Lower lobe of right lung (tissue), 2 donors: ENCODE results near the gene DHPS. TPM values are rescaled to one million over a fixed set of nuclear protein-coding genes. Genes with fewer than 3 reads are reported as not detected.
A peak's percentile ranks its signal among the peaks of the same experiment; 100 is the strongest.

Source experiments
- ATAC-seq, 2 donors: fragments of 200-7000 bp; cut with Tn5 transposase; one replicate each; pipeline ENCODE4 v1.9.1; 2020 to 2022; ENCODE audit warnings: mild to moderate bottlenecking in 2 of 2, moderate library complexity in 2 of 2
- DNase-seq: peaks from one replicate; pipeline ENCODE4 v3.0.0-alpha.2; 2020
- H3K27ac ChIP-seq: fragments of 200-600 bp; one replicate; pipeline ENCODE4 v1.8.0; 2022
- H3K27me3 ChIP-seq: fragments of 200-600 bp; one replicate; pipeline ENCODE4 v1.8.0; 2022; ENCODE audit warnings: low read depth
- H3K36me3 ChIP-seq: fragments of 200-600 bp; one replicate; pipeline ENCODE4 v1.8.0; 2022; ENCODE audit warnings: mild to moderate bottlenecking
- H3K4me1 ChIP-seq: fragments of 200-600 bp; one replicate; pipeline ENCODE4 v1.8.0; 2022
- H3K4me3 ChIP-seq: fragments of 200-600 bp; one replicate; pipeline ENCODE4 v1.8.0; 2022; ENCODE audit warnings: mild to moderate bottlenecking
- H3K9me3 ChIP-seq: fragments of 200-600 bp; one replicate; pipeline ENCODE4 v1.8.0; 2022
- CTCF ChIP-seq: fragments of 200-600 bp; IDR thresholded peaks from one replicate; pipeline ENCODE4 v1.8.0; 2022; ENCODE audit warnings: antibody characterized with exemption, mild to moderate bottlenecking
- intact Hi-C: fragments of 100-400 bp; cut with DNase I; formaldehyde crosslinking; loops from one replicate; pipeline ENCODE4 v1.11.0; 2022
- total RNA-seq: library from RNA; stranded (reverse); fragmentation: NEBNext Ultra II Directional; extraction: Animal tissue kit (Norgen Biotek cat#: 25700); gene quantifications from one replicate; pipeline ENCODE4 v1.2.1, GENCODE V29; 2021
- donor health status: DM: no; HTN: yes; CAD: no; lungs with severe emphysema.

The DHPS gene
- total RNA-seq, 1 donor from 2014 or later = 77.0 TPM

GRCh38 chr19:12665671-12666264 is 15.9 kb downstream of the DHPS start:
- H3K9me3 ChIP-seq = no peaks in the 10 kb centered on the region
- no peaks in the 10 kb centered on the region for H3K27me3 ChIP-seq
- peak overlapping the region; percentile 83 for H3K4me3 ChIP-seq
- DNase-seq = no peak
- H3K27ac ChIP-seq = peak overlapping the region; percentile 79
- peaks cover 51% of the 10 kb centered on the region for H3K36me3 ChIP-seq
- intact Hi-C loops = no loop called here
- ATAC-seq = peak in 1 of 2 donors; percentile 5
- TF ChIP-seq CTCF = no peak
- H3K4me1 ChIP-seq = peaks cover 49% of the 10 kb centered on the region

- peak; percentile 87 for DNase-seq
- TF ChIP-seq CTCF = no peak
- intact Hi-C loops = no loop called here
- H3K4me1 ChIP-seq = peaks cover 43% of the 10 kb centered on the region
- H3K4me3 ChIP-seq = peak overlapping the region; percentile 83
- no peaks in the 10 kb centered on the region for H3K27me3 ChIP-seq
- peak; percentile 30 to 65 for ATAC-seq
- H3K36me3 ChIP-seq = peaks cover 57% of the 10 kb centered on the region
- H3K27ac ChIP-seq = peak overlapping the region; percentile 79
- H3K9me3 ChIP-seq = no peaks in the 10 kb centered on the region
These were observed 16.5 kb downstream of the DHPS start for GRCh38 chr19:12665281-12665573.

- H3K4me1 ChIP-seq = peaks cover 39% of the 10 kb centered on the region
- no peaks in the 10 kb centered on the region for H3K9me3 ChIP-seq
- H3K36me3 ChIP-seq = peaks cover 62% of the 10 kb centered on the region
- ATAC-seq (no peak), DNase-seq (no peak)
- H3K27ac ChIP-seq = no peak overlapping the region
- H3K4me3 ChIP-seq = no peak overlapping the region
- no peaks in the 10 kb centered on the region for H3K27me3 ChIP-seq
- no peak for TF ChIP-seq CTCF
- intact Hi-C loops = no loop called here
These were observed 17.0 kb downstream of the DHPS start for GRCh38 chr19:12664406-12665280.

GRCh38 chr19:12660980-12661379 is 20.7 kb downstream of the DHPS start:
- ATAC-seq = no peak
- DNase-seq = no peak
- intact Hi-C loops = no loop called here
- TF ChIP-seq CTCF = no peak
- Histone ChIP-seq H3K27me3 (no peaks in the 10 kb centered on the region), H3K9me3 (no peaks in the 10 kb centered on the region), H3K4me1 (peaks cover 16% of the 10 kb centered on the region), H3K4me3 (no peak overlapping the region), H3K36me3 (peaks cover 84% of the 10 kb centered on the region), H3K27ac (no peak overlapping the region)

GRCh38 chr19:12657966-12658365 is 23.7 kb downstream of the DHPS start:
- peaks cover 87% of the 10 kb centered on the region for H3K36me3 ChIP-seq
- H3K4me1 ChIP-seq = no peaks in the 10 kb centered on the region
- DNase-seq (no peak), ATAC-seq (no peak)
- H3K9me3 ChIP-seq = no peaks in the 10 kb centered on the region
- intact Hi-C loops = no loop called here
- H3K4me3 ChIP-seq = no peak overlapping the region
- no peak for TF ChIP-seq CTCF
- no peaks in the 10 kb centered on the region for H3K27me3 ChIP-seq
- no peak overlapping the region for H3K27ac ChIP-seq
